Limb (tissue), 2 donors: ENCODE data around the gene PCDH9.

ENCODE experiments used
- DNase-seq, 2 donors: peaks; one replicate each; pipeline ENCODE4 v3.0.0-alpha.2; 2016; ENCODE audit errors: extremely low spot score in 2 of 2

The PCDH9 gene

GRCh38 chr13:66530686-66531085 lies 699.5 kb downstream of the PCDH9 start:
- DNase-seq: no peak

DNA sequence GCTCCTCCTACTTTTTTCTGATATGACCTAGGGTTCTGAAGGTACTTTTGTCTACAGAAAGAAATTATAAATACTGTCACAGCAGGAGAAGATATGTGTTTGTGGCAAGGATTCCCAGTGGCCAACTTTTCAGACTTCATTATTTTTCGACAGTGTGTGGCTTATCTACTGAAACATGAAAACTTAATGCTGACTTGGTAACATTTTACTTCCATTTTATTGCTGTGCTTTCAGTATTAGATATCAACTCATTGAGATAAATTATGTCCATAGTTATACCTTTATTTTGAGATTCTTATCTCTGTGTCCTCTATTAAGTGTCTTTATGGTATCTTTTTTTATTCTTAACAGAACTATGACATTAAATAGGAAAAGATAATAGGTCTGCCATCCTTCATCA lies 700.0 kb downstream of the PCDH9 start:
- no peak for DNase-seq

DNA sequence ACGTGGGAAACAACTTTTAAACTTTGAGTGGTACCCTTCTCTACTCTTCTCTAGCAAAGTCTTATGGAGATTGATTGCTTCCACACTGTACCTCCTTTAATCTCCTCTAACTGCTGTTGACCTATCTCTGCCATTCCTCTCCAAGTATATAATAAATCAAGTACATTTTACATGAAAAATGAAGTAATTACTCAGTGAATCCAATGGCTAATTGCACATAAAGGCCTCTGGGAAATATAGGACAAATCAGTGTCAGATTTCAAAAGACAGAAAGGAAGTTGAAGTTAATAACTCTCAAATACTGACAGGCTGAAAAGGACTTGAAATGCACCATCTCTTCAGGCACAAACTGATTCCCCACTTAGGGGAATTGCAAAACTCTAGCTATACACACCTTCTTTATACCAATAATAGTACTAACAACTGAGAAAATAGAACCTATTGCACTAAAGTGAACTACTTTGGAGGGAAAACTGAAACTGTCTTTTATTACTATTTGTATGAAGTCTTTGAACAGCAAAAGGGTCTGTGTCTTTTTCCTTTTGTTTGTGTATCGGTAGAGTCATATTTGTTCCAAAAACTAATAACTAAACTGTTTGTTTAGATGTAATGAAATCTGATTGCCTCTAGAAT lies 701.1 kb downstream of the PCDH9 start:
- DNase-seq: no peak

DNA sequence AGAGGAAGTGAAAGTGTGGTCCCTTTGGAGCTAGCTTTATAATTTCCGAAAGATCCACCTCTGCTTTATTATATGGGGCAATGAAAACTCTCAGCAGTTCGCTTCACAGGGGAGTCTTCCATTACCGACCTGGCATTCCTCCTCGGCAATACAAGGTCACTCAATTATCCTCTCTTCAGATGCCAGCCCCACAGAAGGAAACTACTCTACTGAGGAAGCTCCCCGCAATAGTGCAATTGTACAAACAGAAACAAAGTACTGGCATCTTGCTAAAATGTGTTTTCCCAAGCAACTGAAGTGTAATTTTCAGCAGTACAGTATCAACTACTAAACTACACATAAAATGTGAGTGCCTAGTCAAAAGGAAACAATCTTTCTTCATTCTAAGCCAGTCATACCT lies 702.0 kb downstream of the PCDH9 start:
- no peak for DNase-seq

GRCh38 chr13:66520511-66521355 lies 709.4 kb downstream of the PCDH9 start:
- no peak for DNase-seq

- DNase-seq: no peak
Measured at GRCh38 chr13:66519259-66519658, 710.9 kb downstream of the PCDH9 start.

DNA sequence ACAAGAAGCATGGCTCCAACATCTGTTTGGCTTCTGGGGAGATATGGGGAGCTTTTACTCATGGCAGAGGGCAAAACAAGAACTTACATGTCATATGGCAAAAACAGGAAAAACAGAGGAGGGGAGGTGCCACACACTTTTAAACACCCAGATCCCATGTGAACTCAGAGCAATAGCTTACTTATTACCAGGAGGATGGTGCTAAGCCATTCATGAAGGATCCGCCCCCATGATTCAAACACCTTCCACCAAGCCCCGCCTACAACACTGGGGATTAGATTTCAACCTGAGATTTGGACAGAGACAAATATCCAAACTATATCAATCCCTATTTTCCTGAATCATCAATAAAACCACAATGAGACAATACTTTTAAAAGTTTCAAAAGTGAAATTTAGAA lies 712.1 kb downstream of the PCDH9 start:
- no peak for DNase-seq

DNA sequence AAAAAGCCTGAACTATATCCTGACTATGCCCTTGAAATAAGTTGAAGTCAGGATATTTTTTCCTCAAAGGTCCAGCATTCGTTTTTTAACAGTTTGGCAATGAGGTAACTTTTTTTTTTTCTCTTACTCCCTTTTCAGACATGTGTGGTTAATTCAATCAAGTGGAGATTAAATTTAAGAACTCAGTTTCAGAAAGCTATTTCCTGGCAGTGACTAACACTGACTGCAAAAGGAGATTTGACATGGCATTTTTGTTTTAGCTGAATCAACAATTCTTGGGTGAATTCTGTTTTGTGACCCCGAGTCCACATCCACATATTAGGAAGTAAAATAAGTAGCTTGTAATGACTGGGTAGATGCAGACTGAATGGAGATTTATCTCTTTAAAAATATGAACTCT lies 716.4 kb downstream of the PCDH9 start:
- DNase-seq: no peak

DNA sequence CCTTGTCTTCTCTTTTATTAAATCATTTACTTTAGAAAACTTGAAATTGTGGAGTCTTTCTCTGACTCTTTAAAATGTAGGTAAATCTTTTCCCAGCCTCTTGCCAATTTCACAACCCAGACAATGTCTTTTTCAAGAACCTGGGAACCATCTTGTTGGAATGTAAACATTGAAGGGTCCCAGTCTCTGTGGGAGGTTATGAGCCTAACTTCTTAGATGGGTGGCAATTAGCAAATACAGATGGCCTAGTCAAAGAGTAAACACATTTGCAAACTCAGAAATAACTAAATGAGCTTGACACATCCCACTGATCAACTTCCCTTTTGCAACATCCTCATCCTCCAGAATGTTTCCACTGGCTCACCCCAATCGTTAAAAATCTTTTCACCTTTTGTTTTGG lies 721.0 kb downstream of the PCDH9 start:
- DNase-seq: no peak

DNA sequence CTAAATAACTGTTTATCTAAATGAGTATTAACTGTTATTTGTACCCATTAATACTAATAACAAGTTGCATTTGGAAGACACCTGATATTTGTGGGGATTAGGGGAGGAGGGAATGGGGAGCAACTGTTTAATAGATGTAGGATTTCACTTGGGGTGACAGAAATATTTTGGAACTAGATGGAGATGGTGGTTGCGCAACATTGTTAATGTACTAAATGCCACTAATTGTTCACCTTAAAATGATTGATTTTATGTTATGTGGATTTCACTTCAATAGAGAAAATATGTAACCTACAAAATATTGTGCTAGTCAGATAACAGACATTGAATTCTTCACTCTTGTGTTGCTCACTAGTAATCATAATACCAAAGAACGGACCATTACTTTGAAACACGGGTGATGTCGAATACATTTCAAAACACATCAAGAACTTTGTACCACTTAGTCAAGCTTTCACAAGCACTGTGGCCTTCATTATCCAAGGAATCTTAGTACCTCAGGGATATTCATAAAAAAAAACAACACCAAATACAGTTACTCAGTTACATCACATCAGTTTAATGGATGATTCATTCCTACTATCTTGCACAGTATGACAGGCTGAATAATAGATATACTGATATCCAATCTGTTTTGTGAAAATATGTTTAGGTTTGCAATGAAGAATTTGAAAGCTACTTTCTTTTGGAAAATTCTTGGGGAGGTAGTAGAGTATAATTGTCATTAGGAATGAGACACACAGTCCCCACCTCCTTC lies 721.8 kb downstream of the PCDH9 start:
- no peak for DNase-seq

- no peak for DNase-seq
Measured at GRCh38 chr13:66506979-66507378, 723.2 kb downstream of the PCDH9 start.

DNA sequence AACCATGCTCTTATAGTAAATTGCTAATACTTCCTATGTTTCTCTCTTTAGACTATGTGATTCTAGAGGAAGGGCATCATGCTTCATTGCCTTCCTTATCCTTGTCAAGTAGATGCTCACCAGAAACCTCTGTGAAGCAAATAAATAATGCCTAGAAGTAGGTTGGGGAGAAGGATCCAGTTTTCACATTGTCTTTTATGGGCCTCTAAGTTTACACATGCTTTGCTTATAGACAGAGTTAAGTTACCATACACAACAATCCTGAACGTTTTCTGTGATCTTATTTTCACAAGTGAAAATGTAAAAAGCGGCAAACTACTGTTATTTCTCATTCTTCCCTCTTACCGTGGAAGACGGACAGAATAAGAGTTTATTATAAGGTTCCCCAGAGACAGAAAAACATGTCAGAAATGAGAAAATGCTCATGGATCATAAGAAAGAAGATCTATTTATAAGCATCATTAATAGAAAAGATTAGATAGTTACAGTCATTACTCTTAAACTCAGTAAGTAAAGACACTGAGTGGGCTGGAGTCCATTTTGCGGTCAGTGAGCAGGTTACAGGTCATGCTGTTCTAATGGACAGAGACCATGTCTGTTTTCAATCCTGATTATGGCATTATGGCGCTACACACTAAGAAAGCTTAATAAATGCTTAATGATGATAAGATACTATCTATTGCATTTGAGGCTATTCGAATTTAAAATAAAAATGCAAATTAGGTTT lies 723.9 kb downstream of the PCDH9 start:
- no peak for DNase-seq

DNA sequence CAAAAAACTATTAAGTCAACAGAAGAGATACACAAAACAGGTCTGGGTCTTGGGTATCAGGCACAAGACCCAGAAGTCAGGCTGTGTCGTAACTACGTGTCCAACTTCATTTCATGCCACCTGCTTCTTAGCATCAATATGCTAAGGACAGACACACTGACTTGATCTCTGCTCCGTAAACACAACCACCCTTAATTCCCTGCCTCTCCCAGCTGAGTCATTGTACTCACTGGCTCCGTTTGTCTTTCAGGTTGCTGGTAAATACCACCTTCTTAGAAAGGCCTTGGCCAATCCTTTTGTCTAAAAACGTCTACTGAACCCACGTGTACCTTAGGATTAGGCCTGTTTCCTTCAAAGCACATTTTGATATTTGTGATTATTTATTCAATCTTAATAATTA lies 726.2 kb downstream of the PCDH9 start:
- no peak for DNase-seq

DNA sequence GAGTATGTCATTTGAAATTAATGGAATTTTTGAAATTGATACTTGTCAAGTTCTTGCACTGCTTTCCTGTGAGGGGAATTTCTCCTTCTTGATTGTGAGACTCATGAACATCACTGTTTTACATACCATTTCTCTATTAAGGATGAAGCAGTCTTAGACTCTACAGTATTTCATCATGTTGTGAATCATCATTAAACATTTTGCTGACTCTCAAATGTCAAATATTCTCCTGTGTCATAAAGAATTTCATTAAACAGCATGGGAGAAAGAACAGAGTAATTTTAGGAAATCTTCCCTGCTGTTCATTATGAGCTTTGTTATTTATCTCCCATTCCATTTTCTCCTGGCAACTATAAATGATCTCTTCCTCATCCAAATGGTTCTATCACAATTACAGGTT lies 729.0 kb downstream of the PCDH9 start:
- no peak for DNase-seq

DNA sequence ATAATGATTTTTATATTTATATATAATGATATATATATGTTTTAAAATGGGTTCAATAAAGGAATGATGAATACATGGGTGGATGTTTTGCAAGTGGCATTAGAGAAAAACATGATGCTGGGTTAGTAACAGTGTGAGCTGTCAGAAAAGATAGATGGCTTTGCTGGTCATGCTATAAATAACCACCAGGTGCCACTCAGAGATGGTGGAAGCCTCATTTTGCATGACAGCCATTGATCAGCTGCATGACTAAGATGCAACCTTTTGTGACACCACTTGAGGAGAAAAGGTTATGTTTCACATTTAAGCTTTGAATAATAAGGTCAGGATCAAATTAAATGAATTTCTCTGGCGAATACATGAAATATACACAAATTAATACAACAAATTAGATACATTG lies 737.7 kb downstream of the PCDH9 start:
- no peak for DNase-seq

DNA sequence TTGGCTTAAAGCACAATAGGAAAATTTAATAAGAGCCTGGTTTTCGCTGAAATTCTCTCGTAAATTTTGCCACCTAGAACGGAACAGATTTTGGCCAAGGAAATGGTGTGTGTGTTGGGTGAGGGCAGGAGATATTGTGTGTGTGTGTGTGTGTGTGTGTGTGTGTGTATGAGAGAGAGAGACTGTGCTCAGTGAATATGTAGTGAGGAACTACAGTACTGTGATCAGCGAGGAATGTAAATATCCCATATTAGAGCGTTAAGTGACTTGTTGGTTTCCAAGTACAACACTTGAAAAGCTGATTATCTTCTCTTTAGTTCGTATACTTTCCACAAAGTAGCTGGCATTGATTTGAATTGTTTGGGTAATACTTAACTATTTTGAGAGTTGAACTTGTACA lies 738.9 kb downstream of the PCDH9 start:
- DNase-seq: no peak

- DNase-seq: no peak
Measured at GRCh38 chr13:66489586-66489985, 740.5 kb downstream of the PCDH9 start.

DNA sequence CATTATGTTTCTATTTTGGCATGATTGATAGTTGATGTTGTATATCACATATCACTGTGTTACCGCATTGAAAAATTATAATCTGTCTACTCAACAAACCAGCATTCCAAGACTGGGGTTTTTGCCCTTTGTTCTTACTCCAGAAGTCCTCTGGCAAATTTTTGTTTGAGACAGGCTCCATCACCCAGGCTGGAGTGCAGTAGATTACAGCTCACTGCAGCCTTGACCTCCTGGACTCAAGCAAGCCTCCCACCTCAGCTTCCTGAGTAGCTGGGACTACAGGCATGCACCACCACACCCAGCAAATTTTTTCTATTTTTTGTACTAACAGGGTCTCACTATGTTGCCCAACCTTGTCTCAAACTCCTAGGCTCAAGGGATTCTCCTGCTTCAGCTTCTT lies 741.0 kb downstream of the PCDH9 start:
- no peak for DNase-seq

DNA sequence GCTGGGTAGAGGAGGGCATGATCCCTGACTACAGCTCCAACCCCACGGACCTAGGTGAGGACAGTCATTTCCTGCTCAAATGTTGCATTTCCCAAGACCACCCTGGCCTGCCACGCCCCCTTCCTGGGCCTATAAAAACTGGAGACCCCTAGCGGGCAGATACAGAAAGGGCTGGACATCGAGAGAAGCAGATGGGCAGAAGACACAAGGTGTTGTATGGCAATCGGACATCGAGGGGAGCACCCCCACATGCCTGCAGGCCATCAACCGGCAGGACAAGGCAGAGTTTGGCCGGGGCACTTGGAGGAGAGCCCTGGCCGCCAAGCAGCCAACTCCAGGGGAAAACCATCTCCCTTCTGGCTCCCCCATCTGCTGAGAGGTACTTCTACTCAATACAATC lies 746.4 kb downstream of the PCDH9 start:
- DNase-seq: no peak

DNA sequence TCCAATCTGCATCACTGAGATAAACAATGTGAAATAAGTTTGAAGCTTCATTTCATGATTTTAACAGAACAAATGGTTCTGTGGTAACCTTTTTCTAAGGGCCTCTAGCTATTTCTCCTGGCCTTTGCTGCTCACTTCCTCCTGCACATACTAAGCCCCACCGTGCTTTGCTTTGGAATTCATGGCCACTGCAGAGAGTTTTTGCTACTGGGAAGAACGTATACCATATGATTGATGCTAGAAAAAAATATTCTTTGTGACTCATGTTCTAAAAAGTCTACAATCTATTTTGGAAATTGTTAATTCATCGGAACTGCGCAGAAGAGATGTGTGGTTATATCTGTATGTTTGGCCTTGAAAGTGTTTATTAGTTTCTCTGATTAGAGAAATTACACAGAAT lies 747.3 kb downstream of the PCDH9 start:
- no peak for DNase-seq

GRCh38 chr13:66477816-66478215 lies 752.3 kb downstream of the PCDH9 start:
- DNase-seq: no peak

DNA sequence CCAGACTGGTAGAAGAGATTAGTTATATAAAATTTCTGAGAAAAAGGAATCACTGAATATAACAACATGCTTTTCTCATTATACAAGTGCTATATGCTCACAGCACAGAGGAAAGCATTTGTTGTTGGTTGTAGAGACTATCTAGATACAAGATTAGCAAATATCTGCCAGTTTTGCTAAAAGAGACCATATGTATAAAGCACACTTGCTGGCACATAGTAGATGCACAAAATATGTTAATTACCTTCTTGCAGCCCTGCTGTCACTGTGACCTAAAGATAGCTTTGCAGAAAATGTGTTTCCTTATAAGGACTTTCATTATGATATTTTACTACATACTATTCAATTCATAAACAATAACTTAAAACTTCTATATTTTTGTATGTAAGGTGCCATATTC lies 755.1 kb downstream of the PCDH9 start:
- no peak for DNase-seq
